ENCODE data around the gene SEC24D. TPM values are rescaled to one million over a fixed set of nuclear protein-coding genes. Genes with fewer than 3 reads are reported as not detected.

SEC24D gene
- total and polyA plus RNA-seq, 9 of the 15 experiments (the other 6 are each of a cell fraction or from before 2014, with no cell fraction given) = 7.1 to 22.5 (median 11.3) TPM

DNA sequence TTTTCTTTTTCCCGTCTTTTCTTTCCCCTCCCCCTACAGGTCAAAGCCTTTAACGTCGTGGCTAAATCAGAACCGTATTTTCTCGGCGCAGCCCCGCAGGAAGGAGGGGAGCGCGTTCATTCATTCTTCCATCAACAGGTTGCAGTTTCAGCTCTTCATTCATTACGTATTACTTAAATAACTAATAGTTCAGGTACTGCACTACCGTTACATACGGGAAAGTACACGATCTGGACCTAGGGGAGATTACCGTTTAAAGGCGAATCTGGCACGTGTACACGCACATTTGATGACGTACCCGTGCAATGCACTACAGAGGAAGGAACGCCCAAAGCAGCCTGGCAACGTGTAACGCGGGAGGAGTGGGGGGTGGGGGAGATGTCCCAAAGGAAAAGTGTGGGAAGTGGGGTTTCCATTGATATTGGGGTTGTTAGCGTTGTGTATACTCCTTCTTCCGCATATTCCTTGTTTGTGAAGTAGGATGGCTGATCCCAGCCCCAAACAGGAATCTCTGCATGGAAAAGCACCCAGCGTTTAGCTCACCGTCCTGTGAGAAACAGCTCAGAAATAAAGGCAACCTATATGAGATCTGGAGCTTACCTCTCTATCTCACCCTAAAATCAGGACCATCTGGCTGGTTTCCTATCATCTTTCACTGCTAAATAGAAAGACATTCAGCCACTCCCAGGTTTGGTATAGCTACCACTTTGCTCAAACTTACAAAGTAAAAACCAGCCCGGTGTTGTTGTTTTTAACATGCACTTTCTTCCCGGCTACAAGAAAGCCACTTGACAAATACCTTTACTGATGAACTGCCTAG, 585 bp upstream of the SEC24D start (continued):
- TF ChIP-seq, protein P1, sequence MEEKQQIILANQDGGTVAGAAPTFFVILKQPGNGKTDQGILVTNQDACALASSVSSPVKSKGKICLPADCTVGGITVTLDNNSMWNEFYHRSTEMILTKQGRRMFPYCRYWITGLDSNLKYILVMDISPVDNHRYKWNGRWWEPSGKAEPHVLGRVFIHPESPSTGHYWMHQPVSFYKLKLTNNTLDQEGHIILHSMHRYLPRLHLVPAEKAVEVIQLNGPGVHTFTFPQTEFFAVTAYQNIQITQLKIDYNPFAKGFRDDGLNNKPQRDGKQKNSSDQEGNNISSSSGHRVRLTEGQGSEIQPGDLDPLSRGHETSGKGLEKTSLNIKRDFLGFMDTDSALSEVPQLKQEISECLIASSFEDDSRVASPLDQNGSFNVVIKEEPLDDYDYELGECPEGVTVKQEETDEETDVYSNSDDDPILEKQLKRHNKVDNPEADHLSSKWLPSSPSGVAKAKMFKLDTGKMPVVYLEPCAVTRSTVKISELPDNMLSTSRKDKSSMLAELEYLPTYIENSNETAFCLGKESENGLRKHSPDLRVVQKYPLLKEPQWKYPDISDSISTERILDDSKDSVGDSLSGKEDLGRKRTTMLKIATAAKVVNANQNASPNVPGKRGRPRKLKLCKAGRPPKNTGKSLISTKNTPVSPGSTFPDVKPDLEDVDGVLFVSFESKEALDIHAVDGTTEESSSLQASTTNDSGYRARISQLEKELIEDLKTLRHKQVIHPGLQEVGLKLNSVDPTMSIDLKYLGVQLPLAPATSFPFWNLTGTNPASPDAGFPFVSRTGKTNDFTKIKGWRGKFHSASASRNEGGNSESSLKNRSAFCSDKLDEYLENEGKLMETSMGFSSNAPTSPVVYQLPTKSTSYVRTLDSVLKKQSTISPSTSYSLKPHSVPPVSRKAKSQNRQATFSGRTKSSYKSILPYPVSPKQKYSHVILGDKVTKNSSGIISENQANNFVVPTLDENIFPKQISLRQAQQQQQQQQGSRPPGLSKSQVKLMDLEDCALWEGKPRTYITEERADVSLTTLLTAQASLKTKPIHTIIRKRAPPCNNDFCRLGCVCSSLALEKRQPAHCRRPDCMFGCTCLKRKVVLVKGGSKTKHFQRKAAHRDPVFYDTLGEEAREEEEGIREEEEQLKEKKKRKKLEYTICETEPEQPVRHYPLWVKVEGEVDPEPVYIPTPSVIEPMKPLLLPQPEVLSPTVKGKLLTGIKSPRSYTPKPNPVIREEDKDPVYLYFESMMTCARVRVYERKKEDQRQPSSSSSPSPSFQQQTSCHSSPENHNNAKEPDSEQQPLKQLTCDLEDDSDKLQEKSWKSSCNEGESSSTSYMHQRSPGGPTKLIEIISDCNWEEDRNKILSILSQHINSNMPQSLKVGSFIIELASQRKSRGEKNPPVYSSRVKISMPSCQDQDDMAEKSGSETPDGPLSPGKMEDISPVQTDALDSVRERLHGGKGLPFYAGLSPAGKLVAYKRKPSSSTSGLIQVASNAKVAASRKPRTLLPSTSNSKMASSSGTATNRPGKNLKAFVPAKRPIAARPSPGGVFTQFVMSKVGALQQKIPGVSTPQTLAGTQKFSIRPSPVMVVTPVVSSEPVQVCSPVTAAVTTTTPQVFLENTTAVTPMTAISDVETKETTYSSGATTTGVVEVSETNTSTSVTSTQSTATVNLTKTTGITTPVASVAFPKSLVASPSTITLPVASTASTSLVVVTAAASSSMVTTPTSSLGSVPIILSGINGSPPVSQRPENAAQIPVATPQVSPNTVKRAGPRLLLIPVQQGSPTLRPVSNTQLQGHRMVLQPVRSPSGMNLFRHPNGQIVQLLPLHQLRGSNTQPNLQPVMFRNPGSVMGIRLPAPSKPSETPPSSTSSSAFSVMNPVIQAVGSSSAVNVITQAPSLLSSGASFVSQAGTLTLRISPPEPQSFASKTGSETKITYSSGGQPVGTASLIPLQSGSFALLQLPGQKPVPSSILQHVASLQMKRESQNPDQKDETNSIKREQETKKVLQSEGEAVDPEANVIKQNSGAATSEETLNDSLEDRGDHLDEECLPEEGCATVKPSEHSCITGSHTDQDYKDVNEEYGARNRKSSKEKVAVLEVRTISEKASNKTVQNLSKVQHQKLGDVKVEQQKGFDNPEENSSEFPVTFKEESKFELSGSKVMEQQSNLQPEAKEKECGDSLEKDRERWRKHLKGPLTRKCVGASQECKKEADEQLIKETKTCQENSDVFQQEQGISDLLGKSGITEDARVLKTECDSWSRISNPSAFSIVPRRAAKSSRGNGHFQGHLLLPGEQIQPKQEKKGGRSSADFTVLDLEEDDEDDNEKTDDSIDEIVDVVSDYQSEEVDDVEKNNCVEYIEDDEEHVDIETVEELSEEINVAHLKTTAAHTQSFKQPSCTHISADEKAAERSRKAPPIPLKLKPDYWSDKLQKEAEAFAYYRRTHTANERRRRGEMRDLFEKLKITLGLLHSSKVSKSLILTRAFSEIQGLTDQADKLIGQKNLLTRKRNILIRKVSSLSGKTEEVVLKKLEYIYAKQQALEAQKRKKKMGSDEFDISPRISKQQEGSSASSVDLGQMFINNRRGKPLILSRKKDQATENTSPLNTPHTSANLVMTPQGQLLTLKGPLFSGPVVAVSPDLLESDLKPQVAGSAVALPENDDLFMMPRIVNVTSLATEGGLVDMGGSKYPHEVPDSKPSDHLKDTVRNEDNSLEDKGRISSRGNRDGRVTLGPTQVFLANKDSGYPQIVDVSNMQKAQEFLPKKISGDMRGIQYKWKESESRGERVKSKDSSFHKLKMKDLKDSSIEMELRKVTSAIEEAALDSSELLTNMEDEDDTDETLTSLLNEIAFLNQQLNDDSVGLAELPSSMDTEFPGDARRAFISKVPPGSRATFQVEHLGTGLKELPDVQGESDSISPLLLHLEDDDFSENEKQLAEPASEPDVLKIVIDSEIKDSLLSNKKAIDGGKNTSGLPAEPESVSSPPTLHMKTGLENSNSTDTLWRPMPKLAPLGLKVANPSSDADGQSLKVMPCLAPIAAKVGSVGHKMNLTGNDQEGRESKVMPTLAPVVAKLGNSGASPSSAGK (IDR thresholded peaks at IDR 0.05) = peak; percentile 74
- no peak for TF ChIP-seq THRAP3 (IDR thresholded peaks at IDR 0.05; ENCODE audit: borderline replicate concordance)
- TF ChIP-seq, protein P2, sequence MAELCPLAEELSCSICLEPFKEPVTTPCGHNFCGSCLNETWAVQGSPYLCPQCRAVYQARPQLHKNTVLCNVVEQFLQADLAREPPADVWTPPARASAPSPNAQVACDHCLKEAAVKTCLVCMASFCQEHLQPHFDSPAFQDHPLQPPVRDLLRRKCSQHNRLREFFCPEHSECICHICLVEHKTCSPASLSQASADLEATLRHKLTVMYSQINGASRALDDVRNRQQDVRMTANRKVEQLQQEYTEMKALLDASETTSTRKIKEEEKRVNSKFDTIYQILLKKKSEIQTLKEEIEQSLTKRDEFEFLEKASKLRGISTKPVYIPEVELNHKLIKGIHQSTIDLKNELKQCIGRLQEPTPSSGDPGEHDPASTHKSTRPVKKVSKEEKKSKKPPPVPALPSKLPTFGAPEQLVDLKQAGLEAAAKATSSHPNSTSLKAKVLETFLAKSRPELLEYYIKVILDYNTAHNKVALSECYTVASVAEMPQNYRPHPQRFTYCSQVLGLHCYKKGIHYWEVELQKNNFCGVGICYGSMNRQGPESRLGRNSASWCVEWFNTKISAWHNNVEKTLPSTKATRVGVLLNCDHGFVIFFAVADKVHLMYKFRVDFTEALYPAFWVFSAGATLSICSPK (IDR thresholded peaks at IDR 0.05; ENCODE audit: borderline replicate concordance) = no peak
- peak; percentile 58 for TF ChIP-seq ZNF24 (IDR thresholded peaks at IDR 0.05)
- 0 out of 2 replicates have a peak, but pooled peaks have one; percentile 67 for TF ChIP-seq FOXK1 (CRISPR knock-in tag; IDR thresholded peaks at IDR 0.05; ENCODE audit: borderline replicate concordance)
- 0 out of 2 replicates have a peak, but pooled peaks have one; percentile 52 for TF ChIP-seq SMARCA4 (IDR thresholded peaks at IDR 0.05)
- TF ChIP-seq, protein P3, sequence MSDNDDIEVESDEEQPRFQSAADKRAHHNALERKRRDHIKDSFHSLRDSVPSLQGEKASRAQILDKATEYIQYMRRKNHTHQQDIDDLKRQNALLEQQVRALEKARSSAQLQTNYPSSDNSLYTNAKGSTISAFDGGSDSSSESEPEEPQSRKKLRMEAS (CRISPR knock-in tag; IDR thresholded peaks at IDR 0.05) = peak; percentile 88
- TF ChIP-seq ZBTB7A (IDR thresholded peaks at IDR 0.05; ENCODE audit: borderline replicate concordance, control insufficient read depth, low read depth, low read length) = no peak
- TF ChIP-seq HLTF (IDR thresholded peaks at IDR 0.05) = 0 out of 2 replicates have a peak, but pooled peaks have one; percentile 12
- TF ChIP-seq EP400 (IDR thresholded peaks at IDR 0.05) = peak; percentile 82
- TF ChIP-seq MAZ (CRISPR knock-in tag; conservative IDR thresholded peaks at IDR 0.05 in 1 of 2, IDR thresholded peaks at IDR 0.05 in 1 of 2) = peak in 1 of 2 experiments; percentile 10; a peak in 1 of 4 replicates
- TF ChIP-seq PHF8 (IDR thresholded peaks at IDR 0.05; ENCODE audit: borderline replicate concordance, low read length) = peak; percentile 27; the same call in 1 of the 2 replicates
